Stimulated activated CD8-positive, alpha-beta memory T cell treated with anti-CD3 and anti-CD28 coated beads, Interleukin-2, amount 100 ng/mL, for 48 hours (primary cell): Measurements from ENCODE around the gene FOXA3.
"Not testable (repeated sequence)": the region's sequence is repeated elsewhere in the genome, so short reads cannot be mapped to it uniquely, and the experiment has no call there.

ENCODE experiments used
- DNase-seq, 2 donors: peaks; one replicate each; pipeline ENCODE4 v3.0.0-alpha.2; 2020; ENCODE audit warnings: low read depth in 2 of 2

FOXA3 gene

GRCh38 chr19:45828523-45828922 is 35.6 kb upstream of the FOXA3 start:
- DNase-seq, result no peak

- no peak for DNase-seq
Observed at GRCh38 chr19:45828945-45829344, 35.2 kb upstream of the FOXA3 start.

- no peak for DNase-seq
Observed at GRCh38 chr19:45834970-45835369, 29.2 kb upstream of the FOXA3 start.

- DNase-seq, result no peak
Observed at GRCh38 chr19:45842198-45842597, 21.9 kb upstream of the FOXA3 start.

GRCh38 chr19:45847663-45848062 is 16.5 kb upstream of the FOXA3 start:
- DNase-seq, result no peak

GRCh38 chr19:45848922-45849321 is 15.2 kb upstream of the FOXA3 start:
- no peak for DNase-seq

- no peak for DNase-seq
Observed at GRCh38 chr19:45852145-45852750, 11.9 kb upstream of the FOXA3 start.

- no peak for DNase-seq
Observed at GRCh38 chr19:45852983-45853382, 11.1 kb upstream of the FOXA3 start.

GRCh38 chr19:45854167-45854778 is 9.9 kb upstream of the FOXA3 start:
- no peak for DNase-seq

GRCh38 chr19:45860359-45861259 is 3.5 kb upstream of the FOXA3 start:
- DNase-seq, result no peak

- no peak for DNase-seq
Observed at GRCh38 chr19:45862271-45862563, 1.9 kb upstream of the FOXA3 start.

GRCh38 chr19:45862564-45863334 is 1.4 kb upstream of the FOXA3 start, which contains the start of gene SYMPK:
TSS of gene SYMPK (minus strand) at chr19:45863147. CDS start at chr19:45854495, 8,652 bp downstream.
- peak; percentile 98 for DNase-seq

- DNase-seq, result no peak
Observed at GRCh38 chr19:45863335-45863839, 739 bp upstream of the FOXA3 start.

- no peak for DNase-seq
Observed at GRCh38 chr19:45864629-45865082, 530 bp downstream of the FOXA3 start.

GRCh38 chr19:45865269-45865948 is 1.3 kb downstream of the FOXA3 start:
- no peak for DNase-seq

GRCh38 chr19:45866400-45867176 is 2.5 kb downstream of the FOXA3 start:
- no peak for DNase-seq

GRCh38 chr19:45867241-45867640 is 3.1 kb downstream of the FOXA3 start:
- not testable (repeated sequence) for DNase-seq

- DNase-seq, result no peak
Observed at GRCh38 chr19:45870798-45871197, 6.7 kb downstream of the FOXA3 start.

GRCh38 chr19:45872095-45872919 is 8.2 kb downstream of the FOXA3 start:
- no peak for DNase-seq
